SH-SY5Y (cell line): Measurements from ENCODE around the gene FMNL3.

Experiments
- GATA2 ChIP-seq: IDR thresholded peaks from 2 replicates; pipeline ENCODE4 v1.6.1; 2011; ENCODE audit warnings: mild to moderate bottlenecking, low read depth, low read length
- GATA3 ChIP-seq: IDR thresholded peaks from 2 replicates; pipeline ENCODE4 v1.6.1; 2011; ENCODE audit warnings: low read depth, mild to moderate bottlenecking, low read length, moderate library complexity

DNA sequence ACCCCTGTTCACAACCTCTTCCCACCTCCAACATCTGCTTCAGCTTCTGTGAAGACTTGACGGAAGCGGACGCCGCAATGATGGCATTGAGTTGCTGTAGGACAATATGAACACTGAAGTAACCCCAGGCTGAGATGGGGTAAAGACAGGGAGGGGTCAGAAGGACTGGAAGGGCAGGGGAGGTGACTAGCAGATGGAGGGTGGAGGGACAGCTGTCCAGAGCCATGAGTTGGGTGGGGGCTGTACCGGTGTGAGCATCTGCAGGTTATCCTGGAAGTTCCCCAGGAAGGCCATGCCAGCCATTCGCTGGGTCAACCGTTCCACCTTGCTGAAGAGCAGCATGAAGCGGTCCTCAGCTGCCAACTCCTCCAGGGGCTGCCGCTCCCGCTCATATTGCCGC is 57.8 kb downstream of the FMNL3 start:
- TF ChIP-seq GATA2 (no peak), GATA3 (no peak)
